ENCODE measurements around the gene ARPC5. TPM values are rescaled to one million over a fixed set of nuclear protein-coding genes. Genes with fewer than 3 reads are reported as not detected.
"Not testable (repeated sequence)": the region's sequence is repeated elsewhere in the genome, so short reads cannot be mapped to it uniquely, and the experiment has no call there.

Gene ARPC5
- total and polyA plus RNA-seq, 10 of the 15 experiments (the other 5 are each of a cell fraction or from before 2014, with no cell fraction given), result 238 to 784 (median 309) TPM

- WGBS (ENCODE audit: insufficient coverage, insufficient replicate concordance, low lambda C conversion rate, missing lambda C conversion rate), result 100% methylated on average over 2 of the region's 4 CpGs
- SMC1A ChIA-PET (ENCODE audit: uncharacterized antibody, unreplicated experiment), result interaction anchor here (6.1 kb wide), 1 partner anchor 25 kb away, joined by 34 read pairs; the partner anchor contains the start of gene APOBEC4
- RAD21 ChIA-PET (ENCODE audit: unreplicated experiment), result not testable (repeated sequence)
Observed at GRCh38 chr1:183679363-183679762, 43.8 kb upstream of the ARPC5 start.

GRCh38 chr1:183678819-183679218, 43.2 kb upstream of the ARPC5 start:
- Histone ChIP-seq H3K4me3 (no peak overlapping the region), H3K27me3 (replicated peaks in 1 of 2; ENCODE audit: control insufficient read depth in 2 of 2, insufficient read depth in 2 of 2, low read length in 1 of 2) (no peaks in the 10 kb centered on the region), H3K4me2 (ENCODE audit: control insufficient read depth, insufficient read depth) (no peak overlapping the region), H3K4me1 (ENCODE audit: control insufficient read depth, insufficient read depth, low read length) (no peaks in the 10 kb centered on the region), H3K79me2 (ENCODE audit: control insufficient read depth, insufficient read depth, low read length) (no peaks in the 10 kb centered on the region), H4K20me1 (ENCODE audit: control insufficient read depth, insufficient read depth) (no peaks in the 10 kb centered on the region), H3K9ac (ENCODE audit: control insufficient read depth, insufficient read depth, low read length) (no peak overlapping the region), H3K36me3 (ENCODE audit: control insufficient read depth in 2 of 2, insufficient read depth in 2 of 2, low read length in 1 of 2) (no peaks in the 10 kb centered on the region), H2AFZ (ENCODE audit: control insufficient read depth, low read depth, low read length) (no peak overlapping the region), H3K9me3 (replicated peaks; ENCODE audit: control insufficient read depth, insufficient read depth, low read length) (no peaks in the 10 kb centered on the region), H3K27ac (ENCODE audit: control insufficient read depth, insufficient read depth) (no peak overlapping the region)
- intact Hi-C loops (cut with micrococcal nuclease; ENCODE audit: unreplicated experiment), result no loop called here
- no peak for DNase-seq (ENCODE audit: low read depth, low spot score)
- RAD21 ChIA-PET (ENCODE audit: unreplicated experiment), result no interaction called here
- WGBS (ENCODE audit: insufficient coverage, insufficient replicate concordance, low lambda C conversion rate, missing lambda C conversion rate), result 53% methylated on average over 3 of the region's 3 CpGs
- ATAC-seq, result no peak
- FAIRE-seq, result no peak
- in situ Hi-C loops (cut with MboI), result no loop called here
- CTCF ChIA-PET, result interaction anchor here (0.8 to 2.4 kb wide), 4 partner anchors 14 to 237 kb away, joined by 3 to 11 read pairs (median 4); no protein-coding TSS in a partner anchor
- SMC1A ChIA-PET (ENCODE audit: uncharacterized antibody, unreplicated experiment), result interaction anchor here (1.0 to 6.1 kb wide), 2 partner anchors 24 to 53 kb away, joined by 4 to 34 read pairs; partner anchors contain the start of gene APOBEC4
- no TSS peak for BruUV-seq (replicated peaks)
- no peak for TF ChIP-seq IKZF2 (IDR thresholded peaks at IDR 0.05)
- POLR2A ChIA-PET, result no interaction called here

More at GRCh38 chr1:183679363-183679762, 43.8 kb upstream of the ARPC5 start:
- H3K9ac ChIP-seq (ENCODE audit: control insufficient read depth, insufficient read depth, low read length); H3K27ac ChIP-seq (ENCODE audit: control insufficient read depth, insufficient read depth); H2AFZ ChIP-seq (ENCODE audit: control insufficient read depth, low read depth, low read length); H3K9me3 ChIP-seq (replicated peaks; ENCODE audit: control insufficient read depth, insufficient read depth, low read length); H3K4me3 ChIP-seq; BruUV-seq (replicated peaks); FAIRE-seq; H3K4me2 ChIP-seq (ENCODE audit: control insufficient read depth, insufficient read depth); POLR2A ChIA-PET; H3K36me3 ChIP-seq (ENCODE audit: control insufficient read depth in 2 of 2, insufficient read depth in 2 of 2, low read length in 1 of 2); H3K27me3 ChIP-seq (replicated peaks in 1 of 2; ENCODE audit: control insufficient read depth in 2 of 2, insufficient read depth in 2 of 2, low read length in 1 of 2); H3K79me2 ChIP-seq (ENCODE audit: control insufficient read depth, insufficient read depth, low read length); H4K20me1 ChIP-seq (ENCODE audit: control insufficient read depth, insufficient read depth); in situ Hi-C loops (cut with MboI); H3K4me1 ChIP-seq (ENCODE audit: control insufficient read depth, insufficient read depth, low read length); ATAC-seq; DNase-seq (ENCODE audit: low read depth, low spot score); intact Hi-C loops (cut with micrococcal nuclease; ENCODE audit: unreplicated experiment): not testable (repeated sequence)
- CTCF ChIA-PET, result interaction anchor here (0.6 to 9.1 kb wide), 2 partner anchors 236 to 403 kb away, joined by 3 to 129 read pairs; no protein-coding TSS in a partner anchor

Measured in GM12878 (cell line).